Panc1 (cell line): ENCODE results near the gene MST1R. TPM values are rescaled to one million over a fixed set of nuclear protein-coding genes. Genes with fewer than 3 reads are reported as not detected.

Experiments
- ATAC-seq: fragments of 200-7000 bp; cut with Tn5 transposase; 2 replicates; pipeline ENCODE4 v1.9.1; 2020; ENCODE audit warnings: mild to moderate bottlenecking, moderate library complexity
- BruUV-seq: library from RNA; stranded (reverse); fragments of 400-500 nt; replicated peaks from 2 replicates; lab custom pipeline; 2021; lab: Mats Ljungman, UMichigan
- CTCF ChIA-PET: fragments of 300-600 bp; sonication (Branson Sonifier 250); formaldehyde crosslinking; loops from one replicate; lab custom pipeline; 2022; ENCODE audit warnings: antibody characterized with exemption; lab: Charles Lee
- POLR2A ChIA-PET: fragments of 300-600 bp; sonication (Branson Sonifier 250); formaldehyde crosslinking; loops from one replicate; lab custom pipeline; 2022; ENCODE audit warnings: antibody characterized with exemption; lab: Charles Lee
- DNase-seq: peaks from one replicate; pipeline ENCODE4 v3.0.0-alpha.2; 2010; ENCODE audit warnings: low read depth, low spot score
- H3K27ac ChIP-seq: 2 replicates; pipeline ENCODE4 v1.5.1; 2011; ENCODE audit warnings: mild to moderate bottlenecking, low read length, inconsistent platforms
- H3K27me3 ChIP-seq: fragments of 200-500 bp; sonication (Bioruptor generic); 2 replicates; pipeline ENCODE4 v1.6.0; 2014; ENCODE audit warnings: low read length, inconsistent platforms; ENCODE audit not compliant: control insufficient read depth, insufficient read depth
- H3K36me3 ChIP-seq: fragments of 200-500 bp; sonication (Bioruptor generic); 2 replicates; pipeline ENCODE4 v1.5.1; 2014; ENCODE audit warnings: inconsistent platforms, mild to moderate bottlenecking, low read length, moderate library complexity; ENCODE audit not compliant: control insufficient read depth, insufficient read depth
- H3K4me1 ChIP-seq: 2 replicates; pipeline ENCODE4 v1.5.1; 2011; ENCODE audit warnings: inconsistent platforms, mild to moderate bottlenecking, low read length, moderate library complexity; ENCODE audit not compliant: control insufficient read depth, insufficient read depth
- H3K4me3 ChIP-seq, 2 experiments: 2 replicates each; pipeline ENCODE4 v1.5.1; 2011 to 2012; ENCODE audit warnings: low read depth in 2 of 2, low read length in 2 of 2, mild to moderate bottlenecking in 2 of 2, inconsistent platforms in 1 of 2, moderate library complexity in 1 of 2
- H3K9me3 ChIP-seq: fragments of 200-500 bp; sonication (Bioruptor generic); 2 replicates; pipeline ENCODE4 v1.5.1; 2014; ENCODE audit warnings: low read depth, mild to moderate bottlenecking, inconsistent platforms, low read length, moderate library complexity; ENCODE audit not compliant: control insufficient read depth, insufficient read depth
- POLR2AphosphoS5 ChIP-seq: IDR thresholded peaks from 2 replicates; pipeline ENCODE4 v1.6.1; 2012; ENCODE audit warnings: mild to moderate bottlenecking, low read depth, low read length, moderate library complexity
- REST ChIP-seq, 2 experiments: IDR thresholded peaks; 2 replicates each; pipeline ENCODE4 v1.6.1; 2011 to 2012; ENCODE audit warnings: low read depth in 2 of 2, control low read depth in 1 of 2, low read length in 1 of 2, mild to moderate bottlenecking in 1 of 2, moderate library complexity in 1 of 2; ENCODE audit not compliant: insufficient read depth in 1 of 2
- SIN3A ChIP-seq: IDR thresholded peaks from 2 replicates; pipeline ENCODE4 v1.6.1; 2012; ENCODE audit warnings: low read depth, mild to moderate bottlenecking, low read length, moderate library complexity, borderline replicate concordance; ENCODE audit not compliant: insufficient read depth
- TCF7L2 ChIP-seq: IDR thresholded peaks from 2 replicates; pipeline ENCODE4 v1.6.1; 2011; ENCODE audit warnings: mild to moderate bottlenecking, low read depth, low read length, inconsistent platforms
- in situ Hi-C: cut with HindIII; loops from 2 replicates; pipeline ENCODE4 v1.10.0; 2016; ENCODE audit warnings: low sequenced_read_pairs, low pct_unique_long_range_greater_than_20kb
- intact Hi-C: fragments of 100-400 bp; cut with micrococcal nuclease; formaldehyde crosslinking; loops from one replicate; pipeline ENCODE4 v1.10.0; 2022; ENCODE audit not compliant: unreplicated experiment
- total RNA-seq: library from RNA; stranded (reverse); gene quantifications from one replicate; pipeline ENCODE4 v1.2.1, GENCODE V29; 2021; ENCODE audit not compliant: unreplicated experiment
- TF ChIP-seq, protein P1 (sequence below): fragments of 450-650 bp; IDR thresholded peaks from 2 replicates; pipeline ENCODE4 v1.5.1; 2017; ENCODE audit warnings: mild to moderate bottlenecking

The MST1R gene
- total RNA-seq, 1 experiment from 2014 or later: 27.5 TPM

DNA sequence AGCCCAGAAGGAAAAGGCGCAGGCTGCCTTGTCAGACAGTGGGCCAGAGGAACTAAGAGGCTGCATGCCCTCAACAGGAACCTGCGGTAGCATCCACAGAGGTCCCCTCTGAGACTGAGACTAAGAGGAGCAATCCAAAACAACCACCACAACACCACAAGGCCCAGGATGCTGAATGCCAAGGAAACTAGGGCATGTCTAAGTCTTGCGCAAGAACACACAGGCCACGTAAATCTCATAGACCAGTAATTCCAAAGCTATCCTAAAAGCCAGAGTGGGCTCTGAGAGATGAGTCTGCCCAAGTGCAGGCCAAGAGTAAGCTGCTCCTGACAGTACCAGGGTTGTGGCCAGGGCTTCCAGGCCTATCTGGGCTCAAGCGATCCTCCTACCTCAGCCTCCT is 13.0 kb upstream of the MST1R start:
- no peak overlapping the region for H3K27ac ChIP-seq
- no peak overlapping the region for H3K4me3 ChIP-seq
- POLR2A ChIA-PET: no interaction called here
- H3K9me3 ChIP-seq: no peaks in the 10 kb centered on the region
- TF ChIP-seq, protein P1, sequence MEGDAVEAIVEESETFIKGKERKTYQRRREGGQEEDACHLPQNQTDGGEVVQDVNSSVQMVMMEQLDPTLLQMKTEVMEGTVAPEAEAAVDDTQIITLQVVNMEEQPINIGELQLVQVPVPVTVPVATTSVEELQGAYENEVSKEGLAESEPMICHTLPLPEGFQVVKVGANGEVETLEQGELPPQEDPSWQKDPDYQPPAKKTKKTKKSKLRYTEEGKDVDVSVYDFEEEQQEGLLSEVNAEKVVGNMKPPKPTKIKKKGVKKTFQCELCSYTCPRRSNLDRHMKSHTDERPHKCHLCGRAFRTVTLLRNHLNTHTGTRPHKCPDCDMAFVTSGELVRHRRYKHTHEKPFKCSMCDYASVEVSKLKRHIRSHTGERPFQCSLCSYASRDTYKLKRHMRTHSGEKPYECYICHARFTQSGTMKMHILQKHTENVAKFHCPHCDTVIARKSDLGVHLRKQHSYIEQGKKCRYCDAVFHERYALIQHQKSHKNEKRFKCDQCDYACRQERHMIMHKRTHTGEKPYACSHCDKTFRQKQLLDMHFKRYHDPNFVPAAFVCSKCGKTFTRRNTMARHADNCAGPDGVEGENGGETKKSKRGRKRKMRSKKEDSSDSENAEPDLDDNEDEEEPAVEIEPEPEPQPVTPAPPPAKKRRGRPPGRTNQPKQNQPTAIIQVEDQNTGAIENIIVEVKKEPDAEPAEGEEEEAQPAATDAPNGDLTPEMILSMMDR: no peak
- no peak for TF ChIP-seq SIN3A
- no peak for TF ChIP-seq TCF7L2
- no peak for TF ChIP-seq POLR2AphosphoS5
- TF ChIP-seq REST (IDR thresholded peaks at IDR 0.05; ENCODE audit: insufficient read depth in 1 of 2, low read depth in 2 of 2, low read length in 1 of 2): no peak
- intact Hi-C loops: no loop called here
- ATAC-seq (no peak), DNase-seq (no peak)
- CTCF ChIA-PET: interaction anchor here (0.5 kb wide), 1 partner anchor 16 kb away, joined by 6 read pairs; no protein-coding TSS in a partner anchor
- BruUV-seq: no TSS peak
- H3K4me1 ChIP-seq: no peaks in the 10 kb centered on the region
- in situ Hi-C loops: no loop called here
- no peaks in the 10 kb centered on the region for H3K36me3 ChIP-seq
- no peaks in the 10 kb centered on the region for H3K27me3 ChIP-seq

GRCh38 chr3:49914906-49915305 is 11.2 kb upstream of the MST1R start:
- ATAC-seq: no peak
- TF ChIP-seq TCF7L2 (no peak), POLR2AphosphoS5 (no peak), REST (IDR thresholded peaks at IDR 0.05; ENCODE audit: insufficient read depth in 1 of 2, low read depth in 2 of 2, low read length in 1 of 2) (no peak), SIN3A (no peak)
- TF ChIP-seq, protein P1: no peak

More at GRCh38 chr3:49914906-49915305, 11.2 kb upstream of the MST1R start:
- Histone ChIP-seq H3K4me3 (no peak overlapping the region), H3K9me3 (no peaks in the 10 kb centered on the region), H3K36me3 (no peaks in the 10 kb centered on the region), H3K27me3 (no peaks in the 10 kb centered on the region), H3K27ac (no peak overlapping the region), H3K4me1 (no peaks in the 10 kb centered on the region)
- in situ Hi-C loops: no loop called here
- intact Hi-C loops: no loop called here
- BruUV-seq: no TSS peak
- ChIA-PET CTCF (no interaction called here), POLR2A (no interaction called here)
- DNase-seq: no peak
